Stomach (tissue), 4 donors: ENCODE data around the gene CNTNAP4.

Experiments used
- CTCF ChIP-seq, 7 experiments: fragments of 450-650 bp in 4 of 7; fragments of 200-600 bp in 3 of 7; sonication (generic) in 3 of 7; IDR thresholded peaks; one replicate each; pipeline ENCODE4 v1.5.1; 2016 to 2019; ENCODE audit warnings: antibody characterized with exemption in 7 of 7, control low read depth in 2 of 7, mild to moderate bottlenecking in 1 of 7
- EP300 ChIP-seq: sonication (generic); formaldehyde crosslinking; IDR thresholded peaks from one replicate; pipeline ENCODE4 v1.6.1; 2017; ENCODE audit warnings: antibody characterized with exemption
- POLR2A ChIP-seq, 4 donors: fragments of 450-650 bp; IDR thresholded peaks; one replicate each; pipeline ENCODE4 v1.6.1; 2016; ENCODE audit warnings: antibody characterized with exemption in 4 of 4, control low read depth in 2 of 4, mild to moderate bottlenecking in 1 of 4, moderate library complexity in 1 of 4
- POLR2AphosphoS5 ChIP-seq, 3 donors: sonication (generic); formaldehyde crosslinking; IDR thresholded peaks; one replicate each; pipeline ENCODE4 v1.6.1; 2016; ENCODE audit warnings: antibody characterized with exemption in 3 of 3

- TF ChIP-seq CTCF (IDR thresholded peaks at IDR 0.05) (no peak), POLR2AphosphoS5 (IDR thresholded peaks at IDR 0.05) (no peak), POLR2A (IDR thresholded peaks at IDR 0.05) (no peak), EP300 (no peak)
Observed at GRCh38 chr16:76303637-76304314, 26.6 kb downstream of the CNTNAP4 start.
